DMS153 treated with DMSO at 0.1 percent for 48 hours (cell line): ENCODE results near the gene CHID1.

Experiments used
- DNase-seq: peaks from one replicate; lab custom pipeline; 2025; ENCODE audit not compliant: unreplicated experiment; lab: John Stamatoyannopoulos, UW

The CHID1 gene

DNA sequence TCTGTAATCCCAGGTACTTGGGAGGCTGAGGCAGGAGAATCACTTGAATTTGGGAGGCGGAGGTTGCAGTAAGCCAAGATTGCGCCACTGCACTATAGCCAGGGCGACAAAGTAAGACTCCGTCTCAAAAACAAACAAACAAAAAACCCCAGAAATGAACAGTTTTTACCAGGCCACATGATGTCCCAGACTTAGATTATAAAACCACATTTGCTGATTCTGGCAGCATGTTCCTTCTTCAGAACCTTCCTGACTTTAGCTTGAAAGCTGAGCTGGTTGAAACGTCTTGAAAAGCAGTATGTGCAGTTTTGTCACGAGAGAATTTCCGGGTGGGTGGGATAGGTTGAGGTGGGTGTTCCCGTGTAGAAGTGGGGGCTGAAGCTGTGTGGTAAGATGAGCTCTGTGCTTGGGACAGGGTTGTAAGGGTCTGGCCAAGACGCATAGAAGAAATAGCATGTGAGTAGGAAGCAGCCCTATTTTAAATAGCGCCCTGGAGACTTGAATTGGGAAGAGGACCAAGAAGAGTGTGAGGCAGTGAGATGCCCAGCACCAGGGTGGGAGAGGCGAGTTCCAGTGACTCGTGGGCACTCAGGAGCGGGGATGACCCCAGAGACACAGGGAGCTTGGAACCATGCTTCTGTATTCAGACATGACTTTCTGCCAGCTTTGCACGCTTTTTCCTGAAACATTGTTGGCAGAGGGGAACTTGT lies 22.7 kb upstream of the CHID1 start:
- no peak for DNase-seq

GRCh38 chr11:932435-932834 lies 21.8 kb upstream of the CHID1 start:
- DNase-seq, result no peak

GRCh38 chr11:931385-931784 lies 20.8 kb upstream of the CHID1 start:
- no peak for DNase-seq

DNA sequence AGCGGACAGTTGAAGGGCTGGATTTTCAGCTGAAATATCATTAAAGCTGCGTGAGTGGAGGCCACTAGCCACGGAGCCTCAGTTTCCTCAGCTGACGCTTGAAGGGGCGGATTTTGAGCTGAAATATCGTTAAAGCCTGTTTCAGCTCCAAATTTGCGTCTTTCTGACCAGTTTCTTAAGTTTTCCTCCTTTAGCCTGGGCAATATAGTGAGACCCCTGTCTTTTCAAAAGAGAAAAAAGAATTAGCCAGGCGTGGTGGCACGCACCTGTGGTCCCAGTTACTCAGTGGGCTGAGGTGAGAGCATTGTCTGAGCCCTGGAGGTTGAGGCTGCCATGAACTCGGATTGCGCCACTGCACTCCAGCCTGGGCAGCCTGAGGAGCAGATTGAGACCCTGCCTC lies 18.8 kb upstream of the CHID1 start:
- no peak for DNase-seq

- no peak for DNase-seq
Observed at GRCh38 chr11:928786-929185, 18.2 kb upstream of the CHID1 start.

DNA sequence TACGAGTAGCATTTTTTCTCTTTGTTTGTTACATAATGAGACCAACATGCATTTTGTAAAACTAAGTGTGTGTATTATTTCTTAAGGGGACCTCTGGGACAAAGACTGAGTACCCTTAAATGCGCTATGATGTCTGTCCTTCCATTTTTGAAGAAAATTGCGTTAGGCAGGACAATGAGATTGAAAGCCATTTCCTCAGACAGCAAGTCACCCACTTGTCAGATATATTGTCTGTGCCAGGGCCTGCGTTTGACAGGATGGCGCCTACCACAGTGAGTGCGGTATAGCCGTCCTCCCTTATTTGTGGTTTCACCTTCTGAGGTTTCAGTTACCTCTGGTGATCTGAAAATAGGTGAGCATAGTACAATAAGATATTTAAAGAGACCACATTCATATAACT lies 17.3 kb upstream of the CHID1 start:
- no peak for DNase-seq

- DNase-seq, result no peak
Observed at GRCh38 chr11:926341-926916, 15.8 kb upstream of the CHID1 start.

DNA sequence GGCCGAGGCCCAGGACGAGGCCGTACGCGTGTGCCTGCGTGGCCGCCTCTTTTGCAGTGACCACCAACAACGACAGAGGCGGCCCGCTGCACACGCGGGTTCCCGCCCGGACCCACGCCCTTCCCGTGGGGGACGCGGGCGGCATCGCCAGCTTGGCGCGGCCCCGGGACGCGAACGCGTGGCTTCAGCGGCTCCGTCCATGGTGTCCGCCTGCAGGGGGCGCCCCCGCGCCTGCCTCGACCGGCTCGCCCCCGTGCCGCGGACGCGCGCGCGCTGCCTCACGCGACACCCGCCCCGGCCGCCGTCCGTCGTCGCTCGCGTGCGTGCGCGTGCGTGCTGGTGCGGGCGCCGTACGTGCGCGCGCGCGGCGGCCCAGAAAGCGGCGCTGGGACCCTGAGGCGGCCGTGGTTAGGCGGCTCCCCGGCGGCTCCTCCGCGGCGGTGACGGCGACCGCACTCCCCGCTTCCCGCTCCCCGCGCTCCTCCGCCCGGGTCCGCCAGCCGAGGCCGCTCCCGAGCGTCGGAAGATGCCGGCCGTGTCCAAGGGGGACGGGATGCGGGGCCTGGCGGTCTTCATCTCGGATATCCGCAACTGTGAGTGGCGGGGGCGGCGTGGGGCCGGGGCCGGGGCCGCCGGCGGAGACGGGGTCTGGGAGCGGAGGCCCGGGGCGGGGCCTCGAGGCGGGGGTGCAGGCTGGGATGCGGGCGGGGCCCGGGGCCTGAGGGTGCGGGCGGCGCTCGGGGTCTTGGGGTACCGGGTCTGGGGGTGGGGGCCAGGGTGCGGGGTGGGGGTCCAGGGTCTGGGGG lies 15.1 kb upstream of the CHID1 start, which contains the start of gene AP2A2:
TSS of gene AP2A2 (plus strand) at position 375 of the 806 bp plus-strand sequence. CDS start at position 527, 152 bp downstream.
- peak; percentile 72 for DNase-seq

DNA sequence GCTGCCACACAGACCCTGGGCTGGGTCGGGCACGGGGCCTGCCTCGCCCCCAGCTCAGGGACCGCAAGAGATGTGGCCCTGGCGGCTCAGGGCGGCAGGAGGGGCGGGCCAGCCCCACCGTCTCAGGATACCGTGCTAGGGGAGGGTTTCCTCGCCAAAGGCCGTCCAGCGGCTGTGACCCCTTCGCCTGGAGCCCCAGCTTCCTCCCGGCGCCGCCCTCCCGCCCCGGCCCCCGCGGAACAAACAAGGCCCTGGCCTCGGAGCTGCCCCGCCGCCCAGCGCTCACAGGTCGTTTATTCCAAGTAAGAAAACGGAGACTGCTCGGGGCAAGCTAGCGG lies 14.5 kb upstream of the CHID1 start:
- DNase-seq, result no peak

GRCh38 chr11:924406-925157 lies 14.0 kb upstream of the CHID1 start:
- no peak for DNase-seq

DNA sequence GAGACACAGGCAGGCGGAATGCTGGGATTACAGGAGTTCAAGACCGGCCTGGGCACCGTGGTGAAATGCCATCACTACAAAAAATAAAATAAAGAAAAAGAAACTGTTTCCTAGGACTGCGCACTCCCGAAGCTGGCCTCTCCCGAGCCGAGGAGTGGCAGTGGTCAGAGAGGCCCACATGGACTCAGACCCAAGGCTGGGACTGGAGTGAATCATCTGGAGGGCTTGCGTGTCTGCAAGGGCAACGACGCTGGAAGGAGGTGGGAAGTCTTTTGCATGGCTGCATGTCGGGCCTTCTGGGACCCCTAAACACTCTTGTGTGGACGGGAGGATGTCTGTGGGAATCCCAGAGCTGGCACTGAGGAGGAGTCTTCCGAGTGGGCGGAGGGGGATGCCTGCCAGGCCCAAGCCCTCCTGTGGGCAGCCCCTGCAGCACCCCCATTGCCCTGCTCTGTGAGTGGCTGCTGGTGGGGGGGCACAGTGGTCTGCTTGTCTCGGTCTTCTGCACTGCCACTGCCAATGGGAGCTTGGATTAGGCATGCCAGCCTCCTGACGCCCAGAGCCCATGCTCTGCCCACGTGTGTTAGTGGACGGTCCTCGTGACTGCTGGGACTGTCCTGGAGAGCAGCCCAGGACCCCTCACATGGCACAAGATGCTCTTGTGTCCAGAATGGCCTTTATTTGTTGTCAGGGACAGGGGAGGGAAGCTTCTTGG lies 13.2 kb upstream of the CHID1 start:
- no peak for DNase-seq

GRCh38 chr11:921921-922678 lies 11.5 kb upstream of the CHID1 start:
- DNase-seq, result no peak

DNA sequence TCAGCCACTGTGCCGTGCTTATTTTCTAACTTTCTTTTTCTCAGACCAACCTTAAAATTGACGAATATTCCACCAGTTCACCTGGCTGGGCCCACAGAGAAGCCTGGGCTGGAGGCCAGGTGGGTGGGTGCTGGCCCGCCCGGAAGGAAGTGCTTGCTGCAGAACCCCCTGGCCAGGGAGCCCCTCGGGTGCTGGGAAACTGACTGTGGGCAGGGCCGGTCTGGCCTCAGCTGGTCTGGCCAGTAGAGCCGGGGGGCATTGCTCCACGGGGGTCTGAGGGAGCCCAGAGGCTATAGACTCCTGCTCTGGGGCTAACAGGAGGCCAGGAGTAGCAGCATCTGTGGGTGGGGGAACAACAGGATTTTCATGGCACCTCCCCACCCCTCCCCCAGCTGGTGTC lies 6.8 kb upstream of the CHID1 start:
- no peak for DNase-seq

DNA sequence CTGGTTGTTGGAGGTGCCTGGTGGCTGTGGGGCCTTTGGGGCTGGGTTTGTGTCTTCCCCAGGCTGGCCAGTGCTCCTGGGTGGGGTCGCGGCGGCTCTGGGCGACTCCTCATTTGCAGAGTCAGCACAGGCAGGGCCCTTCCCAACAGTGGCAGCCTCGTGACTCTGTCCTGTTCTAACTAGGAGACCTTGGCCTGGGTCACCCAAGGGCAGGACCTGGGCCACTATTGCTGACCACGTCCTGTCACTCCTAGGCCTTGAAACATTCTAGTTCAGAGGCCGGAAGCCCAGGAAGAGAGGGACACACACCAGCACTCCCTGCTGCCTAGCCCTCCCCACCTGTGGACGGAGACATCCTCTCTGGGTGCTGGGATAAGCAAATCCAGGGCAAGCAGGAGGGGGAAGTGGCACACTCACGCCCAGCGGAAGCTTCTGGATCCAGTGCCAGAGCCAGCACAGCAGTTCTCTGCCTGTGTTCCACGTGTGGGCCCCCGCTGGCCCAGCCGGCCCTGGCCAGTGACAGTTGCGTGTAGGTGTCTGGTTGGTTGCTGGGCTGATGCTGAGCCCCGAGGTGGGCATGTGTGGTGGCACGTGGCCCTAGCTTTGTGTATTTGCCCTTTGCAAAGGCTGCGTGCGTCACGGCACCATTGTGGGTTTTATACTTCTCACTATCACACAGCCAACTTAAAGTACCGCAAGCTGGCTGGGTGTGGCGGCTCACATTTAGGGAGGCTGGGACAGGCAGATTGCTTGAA lies 4.3 kb upstream of the CHID1 start:
- no peak for DNase-seq

- DNase-seq, result no peak
Observed at GRCh38 chr11:914204-914603, 3.6 kb upstream of the CHID1 start.

DNA sequence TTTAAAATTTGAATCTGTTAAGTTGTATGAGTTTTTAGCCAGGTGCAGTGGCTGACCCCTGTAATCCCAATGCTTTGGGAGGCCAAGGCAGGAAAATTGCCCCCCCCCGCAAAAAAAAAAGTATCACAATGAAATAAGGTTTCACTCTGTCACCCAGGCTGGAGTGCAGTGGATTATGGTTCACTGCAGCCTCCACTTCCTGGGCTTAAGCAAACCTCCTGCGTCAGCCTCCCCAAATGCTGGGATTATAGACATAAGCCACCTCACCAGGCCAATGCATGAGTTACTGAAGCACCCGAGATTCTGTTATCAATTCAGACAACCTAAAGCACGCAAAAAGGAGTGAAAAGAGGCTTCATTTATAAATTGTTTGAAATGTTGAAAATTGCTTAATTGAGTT lies 2.4 kb upstream of the CHID1 start:
- DNase-seq, result no peak

DNA sequence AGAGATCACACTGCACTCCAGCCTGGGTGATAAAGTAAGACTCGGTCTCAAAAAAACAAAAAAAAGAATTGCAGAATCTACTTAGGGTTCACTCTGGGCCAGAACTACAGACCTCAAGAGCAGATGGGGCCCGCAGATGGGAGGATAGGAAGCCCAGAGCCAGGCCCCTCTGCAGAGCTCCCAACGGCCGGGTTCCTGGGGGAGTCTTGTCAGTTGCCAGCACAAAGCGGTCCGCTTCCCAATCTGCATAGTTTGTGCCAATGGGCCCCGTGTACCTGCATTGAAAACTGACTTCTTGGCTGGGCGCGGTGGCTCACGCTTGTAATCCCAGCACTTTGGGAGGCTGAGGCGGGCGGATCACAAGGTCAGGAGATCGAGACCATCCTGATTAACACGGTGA lies 1.7 kb upstream of the CHID1 start:
- no peak for DNase-seq

DNA sequence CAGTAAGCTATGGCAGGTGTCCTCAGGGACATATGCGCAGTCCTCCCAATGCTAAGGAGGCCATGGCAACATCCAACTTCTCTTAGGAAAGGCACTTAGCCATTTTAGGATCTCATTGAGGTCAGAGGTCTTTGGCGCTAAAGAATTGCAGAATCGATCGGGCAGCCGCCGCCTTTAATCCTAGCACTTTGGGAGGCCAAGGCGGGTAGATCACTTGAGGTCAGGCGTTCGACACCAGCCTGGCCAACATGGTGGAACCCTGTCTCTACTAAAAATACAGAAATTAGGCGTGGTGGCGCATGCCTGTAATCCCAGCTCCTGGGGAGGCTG lies 1.2 kb upstream of the CHID1 start:
- no peak for DNase-seq

DNA sequence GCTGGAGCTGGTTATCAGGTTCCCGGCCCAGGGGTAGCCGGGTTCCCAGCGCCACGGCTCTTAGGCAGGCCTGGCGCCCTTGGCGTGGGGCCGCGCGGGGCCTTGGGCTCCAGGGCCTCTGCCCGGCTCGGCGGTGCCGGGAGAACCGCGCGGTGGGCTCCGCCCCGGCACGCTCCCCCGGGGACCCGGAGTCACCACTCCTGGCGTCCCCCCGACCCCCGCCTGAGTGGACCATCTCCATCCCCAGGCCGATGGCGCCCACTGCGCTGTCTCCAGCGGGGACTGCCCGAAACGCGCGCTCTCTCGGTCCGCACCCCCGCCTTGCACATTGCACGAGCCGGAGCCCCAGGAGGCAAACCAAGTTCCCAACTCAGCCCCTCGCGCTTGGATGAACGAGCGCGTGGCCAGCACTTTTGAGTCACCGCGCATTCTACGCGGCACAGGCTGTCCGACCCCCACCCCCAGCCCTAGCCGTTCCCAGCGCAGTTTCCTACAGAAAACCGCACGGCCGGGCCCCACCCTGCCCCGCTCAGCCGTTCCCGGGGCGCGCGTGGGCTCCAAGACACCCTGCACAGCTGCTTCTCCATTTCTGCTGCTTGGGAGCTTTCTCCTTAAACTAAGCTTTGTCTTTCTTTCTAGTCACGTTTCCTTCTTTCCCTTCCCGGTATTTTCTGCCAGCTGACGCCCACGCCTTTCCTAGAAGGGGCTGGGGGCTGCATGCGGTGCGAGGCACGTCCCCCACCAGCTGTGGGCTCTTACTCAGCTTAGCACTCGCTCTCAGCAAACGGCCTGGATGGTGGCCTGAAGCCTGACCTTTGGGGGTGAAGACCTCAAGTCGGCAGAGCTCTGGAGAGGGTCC lies 650 bp upstream of the CHID1 start:
- no peak for DNase-seq
